CD4-positive, alpha-beta memory T cell (primary cell): ENCODE results near the gene RYR3. TPM values are rescaled to one million over a fixed set of nuclear protein-coding genes. Genes with fewer than 3 reads are reported as not detected.

Experiments
- CTCF ChIA-PET: fragments of 350-600 bp; sonication (Branson Sonifier 250); formaldehyde crosslinking; loops from one replicate; lab custom pipeline; 2021; ENCODE audit warnings: inconsistent platforms; ENCODE audit not compliant: partially characterized antibody; lab: Charles Lee
- POLR2A ChIA-PET: fragments of 350-600 bp; sonication (Branson Sonifier 250); formaldehyde crosslinking; loops from one replicate; lab custom pipeline; 2021; ENCODE audit not compliant: partially characterized antibody; lab: Charles Lee
- DNase-seq, 5 donors: peaks; one replicate each; pipeline versions ENCODE4 v3.0.0 to v3.0.0-alpha.2; 2020 to 2022; ENCODE audit warnings: mixed read lengths in 1 of 5
- H3K27ac ChIP-seq: one replicate; pipeline ENCODE4 v1.7.0; 2013; ENCODE audit warnings: low read depth, low read length
- H3K27me3 ChIP-seq: 2 replicates; pipeline ENCODE4 v1.7.0; 2013; ENCODE audit warnings: mild to moderate bottlenecking, low read length, moderate library complexity; ENCODE audit not compliant: insufficient read depth
- H3K36me3 ChIP-seq: 2 replicates; pipeline ENCODE4 v1.7.0; 2013; ENCODE audit warnings: mild to moderate bottlenecking, low read length, moderate library complexity; ENCODE audit not compliant: insufficient read depth
- H3K4me1 ChIP-seq: 2 replicates; pipeline ENCODE4 v1.7.0; 2013; ENCODE audit warnings: mild to moderate bottlenecking, low read length, moderate library complexity; ENCODE audit not compliant: insufficient read depth
- H3K4me3 ChIP-seq, 2 donors: one replicate each; pipeline ENCODE4 v1.7.0; 2013; ENCODE audit warnings: low read length in 2 of 2, mild to moderate bottlenecking in 1 of 2
- H3K9me3 ChIP-seq, 2 donors: one replicate each; pipeline ENCODE4 v1.7.0; 2013; ENCODE audit warnings: low read length in 2 of 2, control low read depth in 1 of 2; ENCODE audit not compliant: control insufficient read depth in 1 of 2
- H3K27ac Mint-ChIP-seq, 7 donors: one replicate each; pipeline ENCODE4 v1.8.0; 2020 to 2021; ENCODE audit warnings: mixed read lengths in 7 of 7, mild to moderate bottlenecking in 6 of 7, inconsistent platforms in 3 of 7, moderate library complexity in 3 of 7
- H3K27me3 Mint-ChIP-seq, 2 donors: one replicate each; pipeline ENCODE4 v1.8.0; 2020 to 2021; ENCODE audit warnings: mixed read lengths in 2 of 2
- H3K36me3 Mint-ChIP-seq, 2 donors: one replicate each; pipeline ENCODE4 v1.8.0; 2020 to 2021; ENCODE audit warnings: mixed read lengths in 2 of 2, inconsistent platforms in 1 of 2, mild to moderate bottlenecking in 1 of 2
- H3K4me1 Mint-ChIP-seq, 4 donors: one replicate each; pipeline ENCODE4 v1.8.0; 2020 to 2021; ENCODE audit warnings: mixed read lengths in 4 of 4, mild to moderate bottlenecking in 1 of 4
- H3K4me3 Mint-ChIP-seq, 8 donors: one replicate each; pipeline ENCODE4 v1.8.0; 2020 to 2021; ENCODE audit warnings: mixed read lengths in 8 of 8, mild to moderate bottlenecking in 7 of 8, moderate library complexity in 6 of 8, inconsistent platforms in 3 of 8
- H3K9me3 Mint-ChIP-seq, 8 donors: one replicate each; pipeline ENCODE4 v1.8.0; 2020 to 2021; ENCODE audit warnings: mixed read lengths in 8 of 8, mild to moderate bottlenecking in 5 of 8, inconsistent platforms in 3 of 8, moderate library complexity in 1 of 8
- intact Hi-C: fragments of 100-400 bp; cut with micrococcal nuclease; formaldehyde crosslinking; loops from one replicate; pipeline ENCODE4 v1.15.1; 2023
- polyA plus RNA-seq, 2 donors: library from polyadenylated mRNA; unstranded; fragments of 300-500 nt; fragmentation: Illumina TruSeq; gene quantifications; one replicate each; pipeline ENCODE4 v1.2.3, GENCODE V29; 2021
- total RNA-seq, 2 experiments: library from RNA; stranded (reverse); gene quantifications; one replicate each; pipeline ENCODE4 v1.2.3, GENCODE V29; 2021

Gene RYR3
- total and polyA plus RNA-seq, 4 experiments from 2014 or later, result 0.11 TPM; not detected in 3

- Histone ChIP-seq H3K9me3 (no peaks in the 10 kb centered on the region), H3K36me3 (no peaks in the 10 kb centered on the region), H3K4me3 (no peak overlapping the region), H3K4me1 (no peaks in the 10 kb centered on the region), H3K27ac (no peak overlapping the region), H3K27me3 (no peaks in the 10 kb centered on the region)
- Mint-ChIP-seq H3K27ac (no peak overlapping the region), H3K27me3 (peaks cover 1 to 2% of the 10 kb centered on the region in 2 donors), H3K4me3 (no peak overlapping the region), H3K4me1 (no peaks in the 10 kb centered on the region), H3K36me3 (no peaks in the 10 kb centered on the region), H3K9me3 (peaks cover 0 to 3% (median 0%) of the 10 kb centered on the region in 8 donors)
- ChIA-PET POLR2A (no interaction called here), CTCF (no interaction called here)
- intact Hi-C loops, result no loop called here
- no peak for DNase-seq
Measured at GRCh38 chr15:33380406-33380805, 69.6 kb downstream of the RYR3 start.

- ChIA-PET CTCF (no interaction called here), POLR2A (no interaction called here)
- no peak overlapping the region for H3K27ac Mint-ChIP-seq
- H3K36me3 ChIP-seq, result no peaks in the 10 kb centered on the region
- H3K27me3 Mint-ChIP-seq, result peaks cover 1 to 2% of the 10 kb centered on the region in 2 donors
- H3K27ac ChIP-seq, result no peak overlapping the region
- intact Hi-C loops, result no loop called here
- no peak for DNase-seq
- H3K9me3 ChIP-seq, result no peaks in the 10 kb centered on the region
- H3K9me3 Mint-ChIP-seq, result peaks cover 0 to 3% (median 0%) of the 10 kb centered on the region in 8 donors
- H3K4me3 Mint-ChIP-seq, result no peak overlapping the region
- no peaks in the 10 kb centered on the region for H3K27me3 ChIP-seq
- H3K4me1 ChIP-seq, result no peaks in the 10 kb centered on the region
- no peak overlapping the region for H3K4me3 ChIP-seq
- H3K4me1 Mint-ChIP-seq, result no peaks in the 10 kb centered on the region
- H3K36me3 Mint-ChIP-seq, result no peaks in the 10 kb centered on the region
Measured at GRCh38 chr15:33382491-33382890, 71.7 kb downstream of the RYR3 start.

DNA sequence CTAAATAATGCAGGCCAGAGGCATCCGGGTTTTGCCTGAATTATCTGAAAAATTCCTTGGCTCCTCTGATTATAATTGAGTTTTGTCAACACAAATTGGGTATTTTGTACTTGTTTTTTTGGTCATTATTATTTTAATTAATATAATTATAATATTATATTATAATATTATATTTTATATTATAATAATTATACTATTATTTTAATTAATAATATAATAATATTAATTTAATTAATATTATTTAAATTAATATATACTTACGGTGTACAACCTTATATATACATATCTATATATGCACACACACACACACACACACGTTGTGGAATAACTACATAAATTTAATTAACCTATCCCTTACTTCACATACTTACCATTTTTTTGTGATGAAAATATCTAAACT, 73.5 kb downstream of the RYR3 start:
- DNase-seq, result no peak
- peaks cover 1 to 6% of the 10 kb centered on the region in 2 donors for H3K27me3 Mint-ChIP-seq
- Histone ChIP-seq H3K27ac (no peak overlapping the region), H3K9me3 (no peaks in the 10 kb centered on the region), H3K4me1 (no peaks in the 10 kb centered on the region), H3K36me3 (no peaks in the 10 kb centered on the region), H3K4me3 (no peak overlapping the region), H3K27me3 (no peaks in the 10 kb centered on the region)
- no peaks in the 10 kb centered on the region for H3K4me1 Mint-ChIP-seq
- ChIA-PET CTCF (no interaction called here), POLR2A (no interaction called here)
- peaks cover 0 to 3% (median 0%) of the 10 kb centered on the region in 8 donors for H3K9me3 Mint-ChIP-seq
- intact Hi-C loops, result no loop called here
- no peak overlapping the region for H3K4me3 Mint-ChIP-seq
- no peaks in the 10 kb centered on the region for H3K36me3 Mint-ChIP-seq
- no peak overlapping the region for H3K27ac Mint-ChIP-seq

DNA sequence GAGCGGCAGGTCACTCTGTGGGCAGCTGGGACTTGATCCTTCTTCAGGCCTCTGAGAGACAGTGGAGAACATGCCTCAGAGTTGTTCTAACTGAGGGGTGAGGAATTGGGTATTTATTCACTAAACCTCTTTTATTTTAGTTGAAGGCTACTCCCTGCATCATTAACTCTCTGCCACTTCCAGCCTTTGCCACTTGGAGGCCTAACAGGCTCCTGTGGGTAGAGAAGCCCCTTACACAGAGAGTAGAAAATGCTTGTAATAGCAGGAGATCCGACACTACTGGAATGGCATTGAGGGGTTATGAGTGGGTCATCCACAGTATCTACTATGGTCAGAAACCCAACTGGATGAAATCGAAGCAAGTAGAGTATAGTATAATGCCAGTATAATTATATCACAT, 81.7 kb downstream of the RYR3 start:
- Histone ChIP-seq H3K27me3 (no peaks in the 10 kb centered on the region), H3K9me3 (no peaks in the 10 kb centered on the region), H3K36me3 (no peaks in the 10 kb centered on the region), H3K4me1 (no peaks in the 10 kb centered on the region), H3K27ac (no peak overlapping the region), H3K4me3 (no peak overlapping the region)
- DNase-seq, result no peak
- Mint-ChIP-seq H3K27ac (no peak overlapping the region), H3K4me3 (no peak overlapping the region), H3K27me3 (peaks cover 0 to 5% of the 10 kb centered on the region in 2 donors), H3K9me3 (peaks cover 0 to 2% (median 0%) of the 10 kb centered on the region in 8 donors), H3K36me3 (no peaks in the 10 kb centered on the region), H3K4me1 (no peaks in the 10 kb centered on the region)
- ChIA-PET CTCF (interaction anchor here (0.6 kb wide), 1 partner anchor 748 kb away, joined by 3 read pairs; no protein-coding TSS in a partner anchor), POLR2A (no interaction called here)
- intact Hi-C loops, result loop anchor here (10.0 kb wide), 1 partner anchor 62 kb away; no protein-coding TSS in a partner anchor

DNA sequence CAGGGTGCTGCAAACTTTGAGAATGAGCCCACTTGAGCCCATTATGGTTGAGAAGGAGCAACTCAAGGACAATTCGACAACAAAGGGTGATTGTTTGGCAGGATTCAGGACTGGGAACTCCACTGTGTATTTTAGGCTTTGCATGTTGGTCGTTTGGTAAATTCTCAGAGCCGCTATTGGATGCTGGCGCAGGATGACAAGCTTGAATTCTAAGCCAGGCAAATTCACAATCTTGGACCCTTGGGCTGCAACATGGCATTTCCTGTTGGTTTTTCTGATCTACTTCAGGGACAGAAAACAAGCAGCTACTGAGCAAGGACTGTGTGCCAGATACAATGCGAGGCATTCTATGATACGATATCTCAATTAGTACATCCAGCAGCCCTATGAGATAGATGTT, 82.8 kb downstream of the RYR3 start:
- H3K9me3 Mint-ChIP-seq, result peaks cover 0 to 2% (median 0%) of the 10 kb centered on the region in 8 donors
- H3K27ac Mint-ChIP-seq, result no peak overlapping the region
- Histone ChIP-seq H3K9me3 (no peaks in the 10 kb centered on the region), H3K27ac (no peak overlapping the region), H3K36me3 (no peaks in the 10 kb centered on the region), H3K4me3 (no peak overlapping the region), H3K27me3 (no peaks in the 10 kb centered on the region), H3K4me1 (no peaks in the 10 kb centered on the region)
- no peaks in the 10 kb centered on the region for H3K4me1 Mint-ChIP-seq
- no peak for DNase-seq
- peaks cover 1 to 4% of the 10 kb centered on the region in 2 donors for H3K27me3 Mint-ChIP-seq
- H3K36me3 Mint-ChIP-seq, result no peaks in the 10 kb centered on the region
- POLR2A ChIA-PET, result no interaction called here
- no peak overlapping the region for H3K4me3 Mint-ChIP-seq
- CTCF ChIA-PET, result no interaction called here
- intact Hi-C loops, result loop anchor here (10.0 kb wide), 1 partner anchor 61 kb away; no protein-coding TSS in a partner anchor

- Mint-ChIP-seq H3K4me3 (no peak overlapping the region), H3K27ac (no peak overlapping the region), H3K36me3 (no peaks in the 10 kb centered on the region), H3K9me3 (peaks cover 0 to 2% (median 0%) of the 10 kb centered on the region in 8 donors), H3K27me3 (peaks cover 0 to 1% of the 10 kb centered on the region in 2 donors), H3K4me1 (no peaks in the 10 kb centered on the region)
- no peaks in the 10 kb centered on the region for H3K4me1 ChIP-seq
- no peak overlapping the region for H3K4me3 ChIP-seq
- intact Hi-C loops, result loop anchor here (10.0 kb wide), 1 partner anchor 59 kb away; no protein-coding TSS in a partner anchor
- no peaks in the 10 kb centered on the region for H3K27me3 ChIP-seq
- no peaks in the 10 kb centered on the region for H3K9me3 ChIP-seq
- ChIA-PET CTCF (no interaction called here), POLR2A (no interaction called here)
- no peak overlapping the region for H3K27ac ChIP-seq
- no peaks in the 10 kb centered on the region for H3K36me3 ChIP-seq
- no peak for DNase-seq
Measured at GRCh38 chr15:33395321-33395720, 84.6 kb downstream of the RYR3 start.

GRCh38 chr15:33395846-33396245, 85.1 kb downstream of the RYR3 start:
- H3K4me3 Mint-ChIP-seq, result no peak overlapping the region
- no peak overlapping the region for H3K27ac ChIP-seq
- H3K4me1 Mint-ChIP-seq, result no peaks in the 10 kb centered on the region
- H3K9me3 Mint-ChIP-seq, result peaks cover 0 to 2% (median 0%) of the 10 kb centered on the region in 8 donors
- no peaks in the 10 kb centered on the region for H3K4me1 ChIP-seq
- ChIA-PET CTCF (no interaction called here), POLR2A (no interaction called here)
- no peaks in the 10 kb centered on the region for H3K9me3 ChIP-seq
- no peaks in the 10 kb centered on the region for H3K36me3 Mint-ChIP-seq
- no peak overlapping the region for H3K27ac Mint-ChIP-seq
- intact Hi-C loops, result loop anchor here (10.0 kb wide), 1 partner anchor 59 kb away; no protein-coding TSS in a partner anchor
- H3K36me3 ChIP-seq, result no peaks in the 10 kb centered on the region
- DNase-seq, result no peak
- H3K27me3 ChIP-seq, result no peaks in the 10 kb centered on the region
- H3K27me3 Mint-ChIP-seq, result peaks cover 0 to 1% of the 10 kb centered on the region in 2 donors
- H3K4me3 ChIP-seq, result no peak overlapping the region
